K562 (cell line): ENCODE measurements around the gene ZNRF1. TPM values are rescaled to one million over a fixed set of nuclear protein-coding genes. Genes with fewer than 3 reads are reported as not detected.

Source experiments
- ATAC-seq: fragments of 200-7000 bp; cut with Tn5 transposase; 3 replicates; pipeline ENCODE4 v1.9.1; 2020; ENCODE audit warnings: moderate library complexity
- BruUV-seq: library from RNA; stranded (reverse); fragments of 400-500 nt; replicated peaks from 2 replicates; lab custom pipeline; 2021; lab: Mats Ljungman, UMichigan
- CTCF ChIA-PET: fragments of 300-600 bp; formaldehyde crosslinking; extraction: SDS; loops from one replicate; lab custom pipeline; 2021; ENCODE audit warnings: low intra/inter-chr PET ratio; lab: Yijun Ruan, JAX
- POLR2A ChIA-PET: fragments of 300-600, 350-650 bp; sonication (Branson Sonifier 250); formaldehyde crosslinking; extraction: SDS; loops from one replicate; lab custom pipeline; 2021; ENCODE audit warnings: antibody characterized with exemption, inconsistent platforms; lab: Yijun Ruan, JAX
- DNase-seq, 4 experiments: peaks; one replicate each; pipeline versions ENCODE4 v3.0.0 to v3.0.0-alpha.2; 2011 to 2018; ENCODE audit warnings: low spot score in 3 of 4, mixed read lengths in 3 of 4; ENCODE audit errors: extremely low read depth in 1 of 4
- FAIRE-seq: peaks from 2 replicates; lab custom pipeline; 2011; peaks lifted over from hg19 to GRCh38; lab: Jason Lieb, UNC
- H2AFZ ChIP-seq: 2 replicates; pipeline ENCODE4 v1.6.0; 2011; ENCODE audit warnings: low read depth, low read length, control low read depth, inconsistent platforms
- H3K27ac ChIP-seq: fragments of 200-600 bp; 3 replicates; pipeline ENCODE4 v1.8.0; 2011; ENCODE audit warnings: low read depth, mild to moderate bottlenecking, control low read depth, inconsistent platforms, low read length, moderate library complexity, mixed read lengths; ENCODE audit errors: extremely low read depth
- H3K27me3 ChIP-seq, 2 experiments: fragments of 300-600 bp in 1 of 2; 2 replicates in 1 of 2; 3 replicates in 1 of 2; pipeline versions ENCODE4 v1.6.0 to v1.8.0; 2011; ENCODE audit warnings: inconsistent platforms in 2 of 2, low read length in 2 of 2, mild to moderate bottlenecking in 1 of 2, mixed read lengths in 1 of 2, moderate library complexity in 1 of 2; ENCODE audit not compliant: control insufficient read depth in 2 of 2, insufficient read depth in 2 of 2
- H3K36me3 ChIP-seq: fragments of 300-600 bp; 3 replicates; pipeline ENCODE4 v1.8.0; 2011; ENCODE audit warnings: mild to moderate bottlenecking, low read length, inconsistent platforms; ENCODE audit not compliant: control insufficient read depth, insufficient read depth
- H3K4me1 ChIP-seq, 2 experiments: fragments of 200-600 bp in 1 of 2; replicated peaks in 1 of 2; 2 replicates in 1 of 2; 3 replicates in 1 of 2; pipeline versions ENCODE4 v1.5.1 to v1.8.0; 2011; ENCODE audit warnings: inconsistent platforms in 2 of 2, low read length in 2 of 2, mild to moderate bottlenecking in 1 of 2, mixed read lengths in 1 of 2, moderate library complexity in 1 of 2; ENCODE audit not compliant: control insufficient read depth in 2 of 2, insufficient read depth in 2 of 2
- H3K4me2 ChIP-seq: 2 replicates; pipeline ENCODE4 v1.6.1; 2011; ENCODE audit warnings: low read length, control low read depth, inconsistent platforms, mixed read lengths; ENCODE audit not compliant: insufficient read depth
- H3K4me3 ChIP-seq: fragments of 200-600 bp; sonication (generic), shearing (Covaris generic); 2 replicates; pipeline ENCODE4 v1.5.1; 2016; ENCODE audit warnings: control low read depth, inconsistent platforms
- H3K79me2 ChIP-seq: fragments of 200-600 bp; 3 replicates; pipeline ENCODE4 v1.8.0; 2011; ENCODE audit warnings: low read length, inconsistent platforms; ENCODE audit not compliant: control insufficient read depth, insufficient read depth
- H3K9ac ChIP-seq, 2 experiments: 2 replicates each; pipeline versions ENCODE4 v1.6.0 to v1.6.1; 2011; ENCODE audit warnings: low read depth in 2 of 2, low read length in 2 of 2, control low read depth in 1 of 2, inconsistent platforms in 1 of 2, mild to moderate bottlenecking in 1 of 2, mixed read lengths in 1 of 2; ENCODE audit not compliant: insufficient read depth in 1 of 2
- H3K9me1 ChIP-seq: one replicate; pipeline ENCODE4 v1.6.0; 2011; ENCODE audit warnings: inconsistent platforms, mild to moderate bottlenecking, low read length, moderate library complexity; ENCODE audit not compliant: control insufficient read depth, insufficient read depth
- H3K9me3 ChIP-seq: replicated peaks from 2 replicates; pipeline ENCODE4 v1.5.1; 2011; ENCODE audit warnings: low read depth, low read length, inconsistent platforms; ENCODE audit not compliant: control insufficient read depth, insufficient read depth
- H4K20me1 ChIP-seq: replicated peaks from 2 replicates; pipeline ENCODE4 v1.6.1; 2011; ENCODE audit warnings: low read length, inconsistent platforms, mixed read lengths; ENCODE audit not compliant: control insufficient read depth, insufficient read depth
- ZFP36 ChIP-seq: fragments of 150-350 bp; IDR thresholded peaks from 2 replicates; pipeline ENCODE4 v1.6.1; 2018; ENCODE audit warnings: low read length, low read depth; ENCODE audit not compliant: partially characterized antibody
- WGBS: fragments of 100-300 bp; shearing (Covaris generic); methylation state at CpG from one replicate; pipeline ENCODE4 v1.1.6; 2016; ENCODE audit warnings: low coverage, mixed read lengths; ENCODE audit not compliant: insufficient coverage; ENCODE audit errors: missing lambda C conversion rate; 5-methylcytosine and 5-hydroxymethylcytosine counted together
- in situ Hi-C: fragments of 300-500 bp; cut with MboI; formaldehyde crosslinking; loops from 4 replicates; pipeline ENCODE4 v1.15.0; 2018; ENCODE audit warnings: inconsistent platforms, mixed read lengths
- intact Hi-C: fragments of 100-400 bp; cut with micrococcal nuclease; formaldehyde crosslinking; loops from 2 replicates; pipeline ENCODE4 v1.14.2; 2022
- polyA plus RNA-seq, 8 experiments: library from polyadenylated mRNA; depleted of rRNA in 4 of 8; stranded (reverse) in 5 of 8; unstranded in 3 of 8; fragments of >200 nt; fragmentation: Nextera tagmentation in 2 of 8; fragmentation: Illumina TruSeq in 1 of 8; extraction: Ambion mirVana in 2 of 8; extraction: Trizol in 1 of 8; gene quantifications; 2 replicates each; pipeline versions ENCODE4 v1.2.1 to v1.2.3, GENCODE V29; 2011 to 2014; ENCODE audit warnings: inconsistent platforms in 1 of 8, missing spikeins in 1 of 8
- total RNA-seq, 7 experiments: library from RNA; depleted of rRNA in 6 of 7; stranded (reverse); fragments of >200 nt in 6 of 7; fragmentation: Illumina TruSeq in 2 of 7; extraction: Trizol in 2 of 7; gene quantifications; 2 replicates each; pipeline versions ENCODE4 v1.2.1 to v1.2.3, GENCODE V29; 2011 to 2021; ENCODE audit warnings: low replicate concordance in 1 of 7
- TF ChIP-seq, protein P1 (sequence below): sonication (generic); formaldehyde crosslinking; IDR thresholded peaks from 2 replicates; pipeline ENCODE4 v1.8.0; 2022; ENCODE audit warnings: missing genetic modification reagents, mild to moderate bottlenecking, moderate library complexity, borderline replicate concordance
- TF ChIP-seq, protein P2 (sequence below): fragments of 450-650 bp; IDR thresholded peaks from 2 replicates; pipeline ENCODE4 v1.7.0; 2016; ENCODE audit warnings: borderline replicate concordance

ZNRF1 gene
- total and polyA plus RNA-seq, 9 of the 15 experiments (the other 6 are each of a cell fraction or from before 2014, with no cell fraction given): 9.5 to 37.7 (median 20.0) TPM

DNA sequence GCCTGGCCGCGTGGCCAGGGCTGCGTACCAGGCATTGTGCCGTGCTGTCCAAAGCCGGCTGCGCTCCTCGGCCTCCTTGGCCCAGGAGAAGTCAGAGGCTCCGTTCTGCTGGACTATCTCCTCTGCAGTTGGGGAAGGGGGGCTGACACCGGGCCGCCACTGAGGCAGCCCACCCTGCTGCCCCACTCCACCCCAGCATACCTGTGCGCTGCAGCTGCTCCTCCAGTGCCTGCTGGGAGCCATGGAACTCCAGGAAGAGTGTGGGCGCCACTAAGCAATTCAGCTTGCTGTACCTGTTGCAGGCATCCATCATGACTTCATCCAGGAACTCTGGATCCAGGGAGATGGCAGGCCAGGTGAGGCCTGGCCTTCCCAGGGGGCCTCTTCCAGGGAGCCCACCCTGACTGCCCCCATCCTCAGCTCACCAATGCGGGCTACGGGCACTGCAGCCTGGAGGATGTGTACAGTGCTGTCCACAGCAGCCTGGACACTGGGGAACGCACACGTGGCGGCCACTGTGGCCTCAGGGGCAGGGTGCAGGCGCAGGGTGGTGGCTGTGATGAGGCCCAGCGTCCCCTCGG lies 114.8 kb downstream of the ZNRF1 start:
- FAIRE-seq (no peak), DNase-seq (no peak), ATAC-seq (no peak)
- H3K9me1 ChIP-seq: peaks cover 3% of the 10 kb centered on the region
- H3K4me3 ChIP-seq: no peak overlapping the region
- no peaks in the 10 kb centered on the region for H3K27me3 ChIP-seq
- intact Hi-C loops: loop anchor here (5.0 kb wide), 1 partner anchor 71 kb away; no protein-coding TSS in a partner anchor
- POLR2A ChIA-PET: interaction anchor here (0.6 to 1.0 kb wide), 3 partner anchors 69 to 630 kb away, joined by 3 to 4 read pairs (median 3); no protein-coding TSS in a partner anchor
- H3K36me3 ChIP-seq: peaks cover 3% of the 10 kb centered on the region; the same call in 1 of the 3 replicates
- in situ Hi-C loops: no loop called here
- WGBS: 83% methylated on average over 18 of the region's 20 CpGs
- H3K4me2 ChIP-seq: no peak overlapping the region
- TF ChIP-seq, protein P1, sequence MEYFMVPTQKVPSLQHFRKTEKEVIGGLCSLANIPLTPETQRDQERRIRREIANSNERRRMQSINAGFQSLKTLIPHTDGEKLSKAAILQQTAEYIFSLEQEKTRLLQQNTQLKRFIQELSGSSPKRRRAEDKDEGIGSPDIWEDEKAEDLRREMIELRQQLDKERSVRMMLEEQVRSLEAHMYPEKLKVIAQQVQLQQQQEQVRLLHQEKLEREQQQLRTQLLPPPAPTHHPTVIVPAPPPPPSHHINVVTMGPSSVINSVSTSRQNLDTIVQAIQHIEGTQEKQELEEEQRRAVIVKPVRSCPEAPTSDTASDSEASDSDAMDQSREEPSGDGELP (CRISPR knock-in tag): no peak
- peak; percentile 67 for TF ChIP-seq ZFP36
- TF ChIP-seq, protein P2, sequence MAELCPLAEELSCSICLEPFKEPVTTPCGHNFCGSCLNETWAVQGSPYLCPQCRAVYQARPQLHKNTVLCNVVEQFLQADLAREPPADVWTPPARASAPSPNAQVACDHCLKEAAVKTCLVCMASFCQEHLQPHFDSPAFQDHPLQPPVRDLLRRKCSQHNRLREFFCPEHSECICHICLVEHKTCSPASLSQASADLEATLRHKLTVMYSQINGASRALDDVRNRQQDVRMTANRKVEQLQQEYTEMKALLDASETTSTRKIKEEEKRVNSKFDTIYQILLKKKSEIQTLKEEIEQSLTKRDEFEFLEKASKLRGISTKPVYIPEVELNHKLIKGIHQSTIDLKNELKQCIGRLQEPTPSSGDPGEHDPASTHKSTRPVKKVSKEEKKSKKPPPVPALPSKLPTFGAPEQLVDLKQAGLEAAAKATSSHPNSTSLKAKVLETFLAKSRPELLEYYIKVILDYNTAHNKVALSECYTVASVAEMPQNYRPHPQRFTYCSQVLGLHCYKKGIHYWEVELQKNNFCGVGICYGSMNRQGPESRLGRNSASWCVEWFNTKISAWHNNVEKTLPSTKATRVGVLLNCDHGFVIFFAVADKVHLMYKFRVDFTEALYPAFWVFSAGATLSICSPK: no peak
- no peaks in the 10 kb centered on the region for H3K9me3 ChIP-seq
- H2AFZ ChIP-seq: no peak overlapping the region
- peaks cover 15 to 77% of the 10 kb centered on the region in 2 experiments; a peak in 4 of 5 replicates for H3K4me1 ChIP-seq
- CTCF ChIA-PET: no interaction called here
- no peaks in the 10 kb centered on the region for H4K20me1 ChIP-seq
- BruUV-seq: no TSS peak
- no peak overlapping the region for H3K27ac ChIP-seq
- peak overlapping the region in 1 of 2 experiments; percentile 28; a peak in 1 of 4 replicates for H3K9ac ChIP-seq
- H3K79me2 ChIP-seq: no peaks in the 10 kb centered on the region
